Kidney (tissue), 14 donors: ENCODE measurements around the gene ATP6V0D1. TPM values are rescaled to one million over a fixed set of nuclear protein-coding genes. Genes with fewer than 3 reads are reported as not detected.

Source experiments
- DNase-seq, 5 donors: peaks; one replicate each; pipeline ENCODE4 v3.0.0-alpha.2; 2013 to 2020
- FAIRE-seq: peaks from 2 replicates; lab custom pipeline; 2012; peaks lifted over from hg19 to GRCh38; lab: Jason Lieb, UNC
- H3K27ac ChIP-seq, 2 donors: one replicate each; pipeline ENCODE4 v1.7.0; 2013; ENCODE audit warnings: low read depth in 2 of 2, low read length in 2 of 2, inconsistent platforms in 1 of 2
- H3K27me3 ChIP-seq: one replicate; pipeline ENCODE4 v1.7.1; 2013; ENCODE audit warnings: low read length, inconsistent platforms; ENCODE audit not compliant: control insufficient read depth, insufficient read depth
- H3K36me3 ChIP-seq, 3 donors: one replicate each; pipeline versions ENCODE4 v1.7.0 to v1.7.1; 2013; ENCODE audit warnings: low read length in 3 of 3, control low read depth in 1 of 3, inconsistent platforms in 1 of 3; ENCODE audit not compliant: insufficient read depth in 3 of 3, control insufficient read depth in 2 of 3
- H3K4me1 ChIP-seq, 3 donors: one replicate each; pipeline versions ENCODE4 v1.7.0 to v1.7.1; 2013; ENCODE audit warnings: low read length in 3 of 3, inconsistent platforms in 1 of 3, low read depth in 1 of 3; ENCODE audit not compliant: control insufficient read depth in 2 of 3, insufficient read depth in 2 of 3
- H3K4me3 ChIP-seq, 3 donors: one replicate each; pipeline versions ENCODE4 v1.7.0 to v1.8.1; 2013; ENCODE audit warnings: low read length in 3 of 3, control low read depth in 1 of 3, inconsistent platforms in 1 of 3
- H3K9ac ChIP-seq, 3 donors: one replicate each; pipeline versions ENCODE4 v1.7.0 to v1.7.1; 2013; ENCODE audit warnings: low read length in 3 of 3, control low read depth in 1 of 3, inconsistent platforms in 1 of 3
- H3K9me3 ChIP-seq, 3 donors: one replicate each; pipeline versions ENCODE4 v1.7.0 to v1.7.1; 2013; ENCODE audit warnings: low read length in 3 of 3, control low read depth in 1 of 3, inconsistent platforms in 1 of 3; ENCODE audit not compliant: control insufficient read depth in 2 of 3, insufficient read depth in 1 of 3
- intact Hi-C: fragments of 100-400 bp; cut with DNase I; formaldehyde crosslinking; loops from one replicate; pipeline ENCODE4 v1.11.1; 2022
- polyA plus RNA-seq: library from polyadenylated mRNA; stranded (reverse); fragments of 350-450 nt; fragmentation: Illumina TruSeq; extraction: RNeasy Lipid Tissue Mini Kit (QIAGEN cat#74804); gene quantifications from one replicate; pipeline ENCODE4 v1.2.3, GENCODE V29; 2014; ENCODE audit warnings: low read depth, low replicate concordance; ENCODE audit not compliant: insufficient read depth
- total RNA-seq: library from RNA; stranded (reverse); fragmentation: NEBNext Ultra II Directional; extraction: Animal tissue kit (Norgen Biotek cat#: 25700); gene quantifications from one replicate; pipeline ENCODE4 v1.2.1, GENCODE V29; 2021
- TF ChIP-seq, protein P1 (sequence below): IDR thresholded peaks from 3 replicates; pipeline ENCODE4 v1.5.1; 2012; ENCODE audit warnings: mild to moderate bottlenecking, moderate library complexity, borderline replicate concordance; ENCODE audit not compliant: insufficient read depth; ENCODE audit errors: extremely low read depth
- donor health status: control.
- donor health status: control.
- donor health status: control.
- donor health status: control.
- donor health status: control.
- donor health status: DM: yes; HTN: yes; CAD: no.
- donor health status: Normal renal cell carcinoma (clear cell type).

The ATP6V0D1 gene
- total and polyA plus RNA-seq, 2 donors from 2014 or later: 100 to 208 TPM

DNA sequence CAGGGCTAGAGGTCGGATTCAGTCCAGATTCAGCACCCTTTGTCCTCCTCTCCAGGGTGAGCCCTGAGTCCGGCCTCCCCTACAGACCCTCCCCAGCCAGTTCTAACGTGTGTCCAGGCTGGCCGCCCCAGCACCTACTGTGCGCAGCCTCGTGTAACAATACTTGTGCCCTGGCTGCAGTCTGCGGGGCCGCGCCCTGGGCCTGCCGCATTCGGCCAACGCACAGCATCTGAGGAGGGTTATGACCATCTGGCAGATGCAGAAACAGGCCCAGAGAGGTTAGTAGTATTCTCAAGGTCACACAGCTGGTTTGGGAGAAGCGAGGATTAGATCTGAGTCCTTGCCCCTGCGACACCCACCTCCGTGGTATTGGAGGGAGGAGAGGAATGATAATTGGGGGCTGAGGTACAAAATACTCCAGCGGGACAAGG is 48.6 kb upstream of the ATP6V0D1 start:
- H3K4me3 ChIP-seq: peak overlapping the region; percentile 70 to 97 (median 74)
- DNase-seq: peak in 1 of 5 donors; percentile 37
- H3K9ac ChIP-seq: peak overlapping the region; percentile 57 to 100 (median 59)
- peak overlapping the region; percentile 93 to 97 for H3K27ac ChIP-seq
- peaks cover 0 to 28% (median 17%) of the 10 kb centered on the region in 3 donors for H3K4me1 ChIP-seq
- intact Hi-C loops: no loop called here
- no peaks in the 10 kb centered on the region for H3K27me3 ChIP-seq
- no peak for FAIRE-seq
- H3K9me3 ChIP-seq: no peaks in the 10 kb centered on the region
- TF ChIP-seq, protein P1, sequence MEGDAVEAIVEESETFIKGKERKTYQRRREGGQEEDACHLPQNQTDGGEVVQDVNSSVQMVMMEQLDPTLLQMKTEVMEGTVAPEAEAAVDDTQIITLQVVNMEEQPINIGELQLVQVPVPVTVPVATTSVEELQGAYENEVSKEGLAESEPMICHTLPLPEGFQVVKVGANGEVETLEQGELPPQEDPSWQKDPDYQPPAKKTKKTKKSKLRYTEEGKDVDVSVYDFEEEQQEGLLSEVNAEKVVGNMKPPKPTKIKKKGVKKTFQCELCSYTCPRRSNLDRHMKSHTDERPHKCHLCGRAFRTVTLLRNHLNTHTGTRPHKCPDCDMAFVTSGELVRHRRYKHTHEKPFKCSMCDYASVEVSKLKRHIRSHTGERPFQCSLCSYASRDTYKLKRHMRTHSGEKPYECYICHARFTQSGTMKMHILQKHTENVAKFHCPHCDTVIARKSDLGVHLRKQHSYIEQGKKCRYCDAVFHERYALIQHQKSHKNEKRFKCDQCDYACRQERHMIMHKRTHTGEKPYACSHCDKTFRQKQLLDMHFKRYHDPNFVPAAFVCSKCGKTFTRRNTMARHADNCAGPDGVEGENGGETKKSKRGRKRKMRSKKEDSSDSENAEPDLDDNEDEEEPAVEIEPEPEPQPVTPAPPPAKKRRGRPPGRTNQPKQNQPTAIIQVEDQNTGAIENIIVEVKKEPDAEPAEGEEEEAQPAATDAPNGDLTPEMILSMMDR: no peak
- H3K36me3 ChIP-seq: no peaks in the 10 kb centered on the region

DNA sequence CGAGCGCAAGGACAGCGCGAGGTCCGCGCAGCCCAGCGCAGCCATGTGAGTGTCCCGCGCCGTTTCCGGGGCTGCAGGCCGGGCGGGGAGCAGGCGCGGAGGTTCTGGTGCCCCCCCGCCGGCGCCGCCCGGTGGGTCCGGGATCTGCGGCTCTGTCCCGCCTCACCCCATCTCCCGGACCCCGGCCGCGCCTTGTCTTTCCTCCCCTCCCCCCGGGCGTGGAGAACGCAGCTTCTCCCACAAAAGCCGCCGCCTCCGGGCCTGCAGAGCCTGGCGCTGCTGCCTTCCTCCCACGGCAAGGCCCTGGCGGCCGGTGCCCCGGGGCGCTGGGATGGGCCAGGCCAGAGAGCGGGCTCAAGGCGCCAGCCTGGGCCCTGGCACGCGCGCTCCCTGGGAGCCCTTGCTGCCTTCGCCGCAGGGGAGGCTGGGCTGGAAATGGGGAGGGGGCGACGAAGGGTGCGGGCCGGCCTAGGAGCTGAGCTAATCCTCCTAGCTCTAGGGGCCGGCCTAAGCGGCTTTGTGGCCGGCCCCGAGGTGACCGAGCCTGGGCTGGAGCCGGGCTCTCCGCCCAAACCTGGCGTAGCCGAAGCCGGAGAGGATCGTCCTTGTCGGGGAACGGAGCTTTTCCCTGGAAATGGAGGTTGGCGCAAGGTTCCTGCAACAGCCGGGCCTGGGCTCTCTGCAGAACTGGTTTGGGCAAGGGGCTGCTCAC is 48.1 kb upstream of the ATP6V0D1 start:
- TF ChIP-seq, protein P1: no peak
- no peaks in the 10 kb centered on the region for H3K9me3 ChIP-seq
- peaks cover 0 to 28% (median 17%) of the 10 kb centered on the region in 3 donors for H3K4me1 ChIP-seq
- no peaks in the 10 kb centered on the region for H3K36me3 ChIP-seq
- peak overlapping the region; percentile 57 to 100 (median 59) for H3K9ac ChIP-seq
- peak overlapping the region; percentile 70 to 97 (median 74) for H3K4me3 ChIP-seq
- peak; percentile 55 to 90 (median 75) for DNase-seq
- no peaks in the 10 kb centered on the region for H3K27me3 ChIP-seq
- peak overlapping the region; percentile 93 to 97 for H3K27ac ChIP-seq
- intact Hi-C loops: no loop called here
- FAIRE-seq: no peak

DNA sequence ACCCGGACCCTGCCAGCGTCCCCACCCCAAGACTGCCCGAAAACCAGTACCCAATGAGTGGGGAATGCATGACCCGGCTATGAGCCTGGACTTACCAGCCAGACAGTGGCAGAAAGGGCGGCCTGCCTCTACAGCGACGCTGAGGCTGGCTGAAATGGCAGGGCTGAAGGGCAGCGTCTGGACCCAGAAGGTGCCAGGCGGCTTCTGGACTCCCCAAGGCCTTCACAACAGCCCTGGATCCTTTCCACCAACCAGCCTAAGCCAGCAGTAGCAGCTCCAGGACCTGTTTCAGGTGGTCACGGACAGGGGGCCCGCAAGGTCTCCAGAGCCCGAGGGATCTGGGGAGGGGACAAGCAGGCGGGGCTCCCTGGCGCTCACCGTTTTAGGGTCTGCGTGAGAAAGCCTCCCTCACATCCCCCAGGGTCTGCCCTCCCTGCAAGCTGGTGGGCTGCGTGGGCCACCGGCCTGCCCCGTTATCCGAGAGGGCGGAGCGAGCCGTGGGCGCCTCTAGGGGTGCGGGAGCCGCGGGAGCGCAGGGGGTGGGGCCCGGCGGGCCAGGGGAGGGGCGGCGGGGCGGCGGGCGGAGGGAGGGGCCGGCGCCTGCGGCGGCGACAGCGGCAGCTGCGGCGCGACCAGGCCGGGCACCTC is 47.4 kb upstream of the ATP6V0D1 start, which contains the start of gene RIPOR1:
RIPOR1 (plus strand) TSS at position 608 of the 648 bp plus-strand sequence. CDS start 9,618 bp downstream, outside the sequence.
- Histone ChIP-seq H3K27ac (peak within 1 kb of the TSS; percentile 93 to 97), H3K27me3 (no peaks in the 10 kb centered on the region), H3K9ac (peak within 1 kb of the TSS; percentile 57 to 100 (median 59)), H3K36me3 (no peaks in the 10 kb centered on the region), H3K9me3 (no peaks in the 10 kb centered on the region), H3K4me3 (peak within 1 kb of the TSS; percentile 70 to 97 (median 74)), H3K4me1 (peaks cover 0 to 28% (median 17%) of the 10 kb centered on the region in 3 donors)
- intact Hi-C loops: no loop called here
- FAIRE-seq: no peak
- TF ChIP-seq, protein P1: no peak
- peak; percentile 64 to 89 (median 72) for DNase-seq
